Activated T-helper 9 cell treated with anti-CD3 and anti-CD28 coated beads, Interleukin-2, amount 50 U/mL, for 16 hours (primary cell): ENCODE results near the gene SPOPL.
"Not testable (repeated sequence)": the region's sequence is repeated elsewhere in the genome, so short reads cannot be mapped to it uniquely, and the experiment has no call there.

Experiments
- DNase-seq: peaks from one replicate; pipeline ENCODE4 v3.0.0-alpha.2; 2020; ENCODE audit warnings: low read depth

Gene SPOPL

DNA sequence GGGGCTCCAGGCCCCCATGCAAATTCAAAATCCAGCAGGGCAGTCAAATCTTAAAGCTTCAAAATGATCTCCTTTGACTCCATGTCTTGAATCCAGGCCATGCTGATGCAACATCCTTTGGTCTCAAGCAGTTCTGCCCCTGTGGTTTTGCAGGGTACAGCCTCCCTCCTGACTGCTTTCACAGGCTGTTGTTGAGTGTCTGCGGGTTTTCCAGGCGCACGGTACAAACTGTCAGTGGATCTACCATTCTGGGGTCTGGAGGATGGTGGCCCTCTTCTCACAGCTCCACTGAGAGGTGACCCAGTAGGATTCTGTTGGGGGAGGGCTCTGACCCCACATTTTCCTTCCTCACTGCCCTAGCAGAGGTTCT is 22.1 kb downstream of the SPOPL start:
- not testable (repeated sequence) for DNase-seq

DNA sequence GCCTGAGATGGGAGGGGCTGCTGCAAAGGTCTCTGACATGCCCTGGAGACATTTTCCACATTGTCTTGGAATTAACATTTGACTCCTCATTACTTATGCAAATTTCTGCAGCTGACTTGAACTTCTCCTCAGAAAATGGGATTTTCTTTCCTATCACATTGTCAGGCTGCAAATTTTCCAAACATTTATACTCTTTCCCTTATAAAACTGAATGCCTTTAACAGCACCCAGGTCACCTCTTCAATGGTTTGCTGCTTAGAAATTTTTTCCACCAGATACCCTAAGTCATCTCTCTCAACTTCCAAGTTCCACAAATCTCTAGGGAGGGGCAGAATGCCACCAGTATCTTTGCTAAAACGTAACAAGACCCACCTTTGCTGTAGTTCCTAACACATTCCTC is 22.8 kb downstream of the SPOPL start:
- DNase-seq = not testable (repeated sequence)

DNA sequence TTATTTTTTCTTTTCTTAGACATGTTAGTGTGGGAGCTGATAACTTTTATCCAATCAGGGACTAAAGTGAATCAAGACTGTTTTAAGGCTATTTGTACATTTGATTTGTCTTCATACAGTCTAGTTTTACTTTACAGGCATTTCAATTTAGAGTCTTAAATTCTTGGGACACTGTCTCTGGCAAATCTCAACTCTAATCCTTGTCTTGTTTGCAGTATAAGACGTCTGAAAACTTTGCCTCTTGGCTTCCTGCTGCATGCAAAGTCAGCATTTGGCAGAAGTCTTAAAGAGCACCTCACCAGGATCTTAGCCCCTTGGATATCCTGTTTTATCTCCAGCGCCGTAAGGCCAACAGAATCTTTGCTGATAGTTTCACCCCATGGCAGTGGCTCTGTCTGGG is 30.3 kb downstream of the SPOPL start:
- no peak for DNase-seq

GRCh38 chr2:138534791-138535190 is 33.2 kb downstream of the SPOPL start:
- no peak for DNase-seq

DNA sequence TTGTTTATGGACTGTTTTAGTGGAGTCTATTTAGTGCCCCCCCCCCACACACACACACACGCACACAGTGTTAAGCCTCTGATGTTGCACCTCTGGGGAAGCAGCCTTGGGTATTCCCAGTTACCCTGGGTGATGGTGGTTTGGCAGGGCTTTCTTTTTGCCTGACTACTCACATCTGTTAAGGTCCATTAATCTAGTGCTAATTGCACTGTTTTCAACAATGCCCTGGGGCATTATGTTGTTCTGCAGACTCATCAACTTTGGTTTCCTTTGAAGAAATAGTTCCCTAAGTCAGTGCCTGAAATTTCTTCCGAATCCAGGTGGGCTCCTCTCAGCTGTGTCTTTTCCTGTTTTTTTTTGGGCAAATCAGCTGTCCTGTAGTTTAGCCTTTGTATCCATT is 34.7 kb downstream of the SPOPL start:
- no peak for DNase-seq

DNA sequence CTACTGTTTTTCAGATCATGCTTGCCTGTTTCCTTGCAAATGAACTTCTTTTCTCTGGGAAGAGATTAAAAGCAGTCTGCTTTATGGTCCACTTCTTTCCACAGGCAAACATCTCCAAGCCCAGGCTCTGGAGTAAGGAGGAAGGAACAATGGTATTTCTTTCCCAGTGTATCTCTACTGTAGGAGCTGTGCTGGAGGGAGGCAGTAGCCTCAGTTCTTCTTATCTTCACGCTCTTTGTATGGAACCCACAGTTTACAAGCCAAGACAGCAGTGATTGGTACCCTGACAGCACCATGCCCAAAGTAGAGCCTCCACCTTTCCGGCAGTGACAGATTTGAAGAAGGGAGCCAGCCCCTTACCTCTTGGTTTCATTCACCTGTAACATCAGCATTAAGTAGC is 35.2 kb downstream of the SPOPL start:
- no peak for DNase-seq

- no peak for DNase-seq
These were observed 35.8 kb downstream of the SPOPL start for GRCh38 chr2:138537170-138537915.

DNA sequence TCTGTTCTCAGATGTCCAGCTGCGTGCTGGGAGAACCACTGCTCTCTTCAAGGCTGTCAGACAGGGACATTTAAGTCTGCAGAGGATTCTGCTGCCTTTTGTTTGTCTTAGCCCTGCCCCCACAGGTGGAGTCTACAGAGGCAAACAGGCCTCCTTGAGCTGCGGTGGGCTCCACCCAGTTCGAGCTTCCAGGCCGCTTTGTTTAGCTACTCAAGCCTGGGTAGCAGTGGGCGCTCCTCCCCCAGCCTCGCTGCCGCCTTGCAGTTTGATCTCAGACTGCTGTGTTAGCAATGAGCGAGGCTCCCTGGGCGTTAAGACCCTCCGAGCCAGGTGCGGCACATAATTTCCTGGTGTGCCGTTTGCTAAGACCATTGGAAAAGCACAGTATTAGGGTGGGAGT is 42.6 kb downstream of the SPOPL start:
- not testable (repeated sequence) for DNase-seq

DNA sequence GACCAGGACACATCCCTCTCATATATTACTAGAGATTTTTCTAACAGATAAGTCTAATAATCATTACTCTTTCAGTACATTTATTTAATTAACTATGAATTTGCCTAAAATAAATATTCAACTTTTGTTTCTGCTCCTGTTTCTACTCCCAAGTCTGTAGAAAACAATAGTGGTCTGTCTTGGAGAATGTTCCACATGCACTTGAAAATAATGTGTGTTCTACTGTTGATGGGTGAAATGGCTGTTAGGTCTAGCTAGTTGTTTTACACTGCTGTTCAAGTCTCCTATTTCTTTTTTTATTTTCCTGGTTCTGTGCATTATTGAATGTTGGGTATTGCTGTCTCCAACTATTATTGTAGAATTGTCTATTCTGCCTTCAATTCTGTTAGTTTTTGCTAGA is 47.2 kb downstream of the SPOPL start:
- no peak for DNase-seq

- no peak for DNase-seq
These were observed 48.6 kb downstream of the SPOPL start for GRCh38 chr2:138550172-138550571.

GRCh38 chr2:138550670-138551287 is 49.2 kb downstream of the SPOPL start:
- no peak for DNase-seq

- DNase-seq = no peak
These were observed 52.6 kb downstream of the SPOPL start for GRCh38 chr2:138554123-138554522.

DNA sequence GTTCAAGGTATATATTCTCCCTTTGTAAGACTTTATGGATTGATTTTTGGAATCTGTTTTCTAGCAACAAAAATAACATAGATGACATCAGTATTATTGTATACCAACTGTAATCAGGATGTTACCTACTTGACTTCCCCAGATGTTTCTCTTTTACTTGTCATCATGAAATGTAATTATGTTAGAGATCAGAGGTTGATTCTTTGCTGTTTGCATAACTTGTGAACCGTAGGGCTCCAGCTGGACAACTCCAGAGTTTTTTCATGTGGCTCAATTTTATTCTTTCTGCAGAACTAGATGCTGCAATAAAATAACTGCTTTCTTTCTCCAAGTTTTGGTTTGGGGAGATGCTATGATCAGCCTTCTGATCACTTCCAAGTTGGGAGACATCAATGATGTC is 58.1 kb downstream of the SPOPL start:
- DNase-seq = no peak

GRCh38 chr2:138564586-138565229 is 63.1 kb downstream of the SPOPL start:
- DNase-seq = no peak

DNA sequence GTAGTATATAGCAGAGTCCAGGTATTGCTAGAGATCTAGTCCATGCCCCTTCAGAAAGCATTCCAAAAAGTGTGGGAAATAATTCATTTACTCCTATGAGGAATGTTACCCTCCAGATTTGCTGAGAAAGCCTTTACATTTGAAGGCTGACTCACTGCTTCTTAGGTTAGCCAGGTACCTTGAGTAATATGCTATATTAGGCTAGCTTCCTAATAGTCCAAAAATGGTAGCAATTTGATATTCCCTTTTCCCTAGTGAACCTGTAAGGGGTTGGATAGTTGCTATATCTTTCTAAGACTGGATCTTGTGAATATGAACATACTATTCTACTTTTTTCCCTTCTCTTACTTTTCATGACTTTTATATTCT is 63.6 kb downstream of the SPOPL start:
- no peak for DNase-seq

DNA sequence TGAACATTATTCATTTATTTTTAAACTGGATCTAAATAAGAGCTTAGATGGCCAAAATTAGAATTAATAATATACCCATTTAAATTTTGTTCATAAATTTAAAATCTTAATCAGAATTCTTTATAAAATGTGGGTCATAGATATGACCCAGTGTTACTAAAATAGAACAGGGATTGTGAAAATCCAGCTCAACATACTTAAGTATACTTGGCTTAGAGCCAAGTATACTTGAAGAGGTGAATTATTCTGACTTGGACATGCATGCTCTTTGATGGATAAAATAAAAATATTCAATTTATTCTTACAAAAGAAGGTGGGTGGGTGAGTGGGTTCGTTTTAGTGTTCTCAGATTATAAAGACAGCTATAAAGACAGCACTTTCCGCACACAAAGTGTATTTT is 70.7 kb downstream of the SPOPL start:
- DNase-seq = no peak

- no peak for DNase-seq
These were observed 75.5 kb downstream of the SPOPL start for GRCh38 chr2:138577066-138577465.

GRCh38 chr2:138579556-138579955 is 78.0 kb downstream of the SPOPL start:
- DNase-seq = no peak

DNA sequence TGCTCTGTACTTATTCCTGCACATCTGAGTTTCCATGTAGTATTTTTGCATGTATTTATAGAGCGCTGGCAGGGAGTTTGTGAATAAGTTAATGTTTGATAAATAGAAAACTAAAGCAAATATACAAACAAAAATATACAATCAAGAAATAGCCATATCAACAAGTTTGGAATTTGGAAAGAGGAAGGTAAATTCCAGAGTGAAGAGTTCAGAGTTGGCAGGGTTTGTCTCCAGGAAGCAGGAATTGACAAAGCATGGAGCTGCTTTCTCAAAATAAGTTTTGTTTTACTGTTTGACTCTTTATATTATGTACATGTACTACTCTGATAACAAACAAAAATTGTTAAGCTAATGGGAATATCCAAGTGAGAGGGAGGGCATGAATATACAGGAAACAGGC is 80.3 kb downstream of the SPOPL start:
- DNase-seq = no peak

DNA sequence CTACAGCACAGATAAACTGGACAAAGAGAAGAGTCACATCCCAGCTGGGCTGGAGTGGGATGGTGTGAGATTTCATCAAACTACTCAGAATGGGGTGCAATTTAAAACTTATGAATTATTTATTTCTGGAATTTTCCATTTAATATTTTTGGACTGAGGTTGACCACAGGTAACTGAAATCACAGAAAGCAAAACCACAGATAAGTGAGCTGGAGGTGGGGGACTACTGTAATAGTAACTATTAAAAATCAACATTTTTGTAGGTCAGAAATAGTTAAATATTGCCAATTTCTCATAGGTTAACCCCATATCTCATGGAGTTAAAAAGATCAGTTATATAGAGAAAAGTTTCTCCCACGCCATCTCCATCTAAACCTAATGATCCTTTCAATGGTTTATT is 88.1 kb downstream of the SPOPL start:
- DNase-seq = no peak

DNA sequence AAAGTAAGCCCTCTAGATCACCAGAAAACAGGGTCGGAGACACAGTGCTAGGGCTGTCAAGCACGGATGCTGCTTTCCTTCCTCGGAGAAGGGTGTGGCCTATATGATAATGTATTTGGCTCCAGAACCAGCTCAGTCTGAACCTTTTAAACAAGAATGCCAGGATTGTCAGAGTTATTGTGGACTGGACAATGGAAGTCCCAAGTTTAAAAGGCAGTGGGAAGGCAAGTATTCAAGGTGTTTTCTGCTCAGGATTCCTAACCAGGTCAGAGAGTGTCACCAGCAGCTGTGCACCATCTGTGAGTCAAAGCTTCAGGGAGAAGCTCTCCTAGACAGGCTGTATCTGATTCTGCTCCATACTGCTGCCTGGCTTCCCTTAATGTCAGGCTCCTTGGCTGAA is 94.8 kb downstream of the SPOPL start:
- DNase-seq = no peak

DNA sequence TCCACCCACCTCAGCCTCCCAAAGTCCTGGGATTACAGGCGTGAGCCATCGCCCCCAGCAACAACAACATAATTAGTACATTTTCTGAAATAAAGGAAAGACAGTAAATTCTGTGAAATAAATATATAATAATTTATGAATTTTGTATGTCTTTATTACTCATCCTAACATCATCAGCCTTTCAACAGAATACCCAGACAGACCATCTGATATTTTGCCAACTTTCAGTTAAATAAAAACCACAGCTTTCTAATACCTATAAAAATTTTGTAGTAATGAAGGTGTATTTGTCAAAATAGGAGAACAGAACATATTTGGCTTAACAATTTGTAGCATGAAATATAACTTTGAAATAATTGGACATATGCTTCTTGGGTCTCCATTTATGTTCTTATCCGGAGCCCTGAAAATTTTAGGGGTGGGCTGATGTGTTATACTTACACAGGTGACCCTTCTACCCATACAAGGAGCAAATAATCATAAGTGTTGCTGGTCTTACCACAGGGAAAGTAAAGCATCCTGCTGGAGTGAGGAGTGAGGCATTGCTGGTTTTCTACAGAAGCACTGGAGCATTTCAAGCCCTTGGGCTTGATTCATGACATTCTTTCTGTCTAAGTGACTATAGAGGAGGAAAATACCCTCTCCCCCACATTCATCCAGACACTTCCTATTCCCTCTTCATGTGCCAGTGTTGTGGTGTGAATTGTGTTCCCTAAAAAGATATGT is 99.3 kb downstream of the SPOPL start:
- no peak for DNase-seq
